ENCODE results near the gene ADAD1. TPM values are rescaled to one million over a fixed set of nuclear protein-coding genes. Genes with fewer than 3 reads are reported as not detected.

The ADAD1 gene
- not detected for total RNA-seq
- polyA plus RNA-seq, result not detected
- long read RNA-seq, donor 1, result 0 reads
- long read RNA-seq, donor 2, result 0 reads
- long read RNA-seq, donor 3, result 0 reads
- long read RNA-seq, donor 4, result 0 reads
- long read RNA-seq, donor 5, result 0 reads
- long read RNA-seq, donor 6, result 0 reads
- long read RNA-seq, donor 7, result 0 reads
- long read RNA-seq, donor 8, result 0 reads
- long read RNA-seq, donor 9, result 0 reads
- long read RNA-seq, donor 10, result 0 reads

- intact Hi-C loops (cut with DNase I), result no loop called here
- Histone ChIP-seq H3K4me1 (replicated peaks in 1 of 2) (no peaks in the 10 kb centered on the region), H3K4me3 (no peak within 1 kb of the TSS), H3K27me3 (no peaks in the 10 kb centered on the region), H3K27ac (no peak within 1 kb of the TSS), H3K9me3 (replicated peaks in 1 of 3) (no peaks in the 10 kb centered on the region), H3K36me3 (replicated peaks in 1 of 2) (no peaks in the 10 kb centered on the region)
- TF ChIP-seq, protein P1, sequence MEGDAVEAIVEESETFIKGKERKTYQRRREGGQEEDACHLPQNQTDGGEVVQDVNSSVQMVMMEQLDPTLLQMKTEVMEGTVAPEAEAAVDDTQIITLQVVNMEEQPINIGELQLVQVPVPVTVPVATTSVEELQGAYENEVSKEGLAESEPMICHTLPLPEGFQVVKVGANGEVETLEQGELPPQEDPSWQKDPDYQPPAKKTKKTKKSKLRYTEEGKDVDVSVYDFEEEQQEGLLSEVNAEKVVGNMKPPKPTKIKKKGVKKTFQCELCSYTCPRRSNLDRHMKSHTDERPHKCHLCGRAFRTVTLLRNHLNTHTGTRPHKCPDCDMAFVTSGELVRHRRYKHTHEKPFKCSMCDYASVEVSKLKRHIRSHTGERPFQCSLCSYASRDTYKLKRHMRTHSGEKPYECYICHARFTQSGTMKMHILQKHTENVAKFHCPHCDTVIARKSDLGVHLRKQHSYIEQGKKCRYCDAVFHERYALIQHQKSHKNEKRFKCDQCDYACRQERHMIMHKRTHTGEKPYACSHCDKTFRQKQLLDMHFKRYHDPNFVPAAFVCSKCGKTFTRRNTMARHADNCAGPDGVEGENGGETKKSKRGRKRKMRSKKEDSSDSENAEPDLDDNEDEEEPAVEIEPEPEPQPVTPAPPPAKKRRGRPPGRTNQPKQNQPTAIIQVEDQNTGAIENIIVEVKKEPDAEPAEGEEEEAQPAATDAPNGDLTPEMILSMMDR (IDR thresholded peaks at IDR 0.05), result no peak
- no peak for TF ChIP-seq POLR2A (IDR thresholded peaks at IDR 0.05)
- 81 to 88% (median 85%) methylated on average over 6 to 7 of the region's 7 CpGs for WGBS, 4 donors
- no peak for DNase-seq
Measured at GRCh38 chr4:122378711-122379110, at the start of gene ADAD1. Gene ADAD1 (plus strand): TSS chr4:122379011. CDS start chr4:122380070, 1,059 bp downstream.

DNA sequence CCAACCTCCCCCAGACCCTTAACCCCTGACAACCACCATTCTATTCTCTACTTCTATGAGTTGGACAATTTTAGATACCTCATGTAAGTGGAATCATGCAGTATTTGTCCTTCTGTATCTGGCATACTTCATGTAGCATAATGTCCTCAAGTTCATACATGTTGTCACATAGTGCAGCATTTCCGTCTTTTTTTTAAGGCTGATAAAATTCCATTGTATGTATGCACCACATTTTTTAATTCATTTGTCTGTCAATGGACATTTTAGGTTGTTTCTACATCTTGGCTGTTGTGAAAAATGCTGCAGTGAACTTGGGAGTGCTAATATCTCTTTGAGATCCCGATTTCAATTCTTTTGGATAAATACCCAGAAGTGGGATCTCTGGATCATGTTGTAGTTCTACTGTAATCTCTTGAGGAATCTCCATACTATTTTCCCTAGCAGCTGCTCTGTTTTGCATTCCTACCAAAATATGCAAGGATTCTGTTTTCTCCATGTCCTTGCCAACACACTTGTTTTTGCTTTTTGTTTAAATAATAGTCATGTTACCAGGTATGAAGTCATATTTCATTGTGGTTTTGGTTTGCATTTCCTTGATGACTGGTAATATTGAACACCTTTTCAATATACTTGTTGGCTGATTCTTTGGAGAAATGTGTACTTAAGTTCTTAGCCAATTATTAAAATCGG lies 48.8 kb upstream of the ADAD1 start:
- 90 to 91% (median 90%) methylated on average over 3 of the region's 3 CpGs for WGBS, 4 donors
- DNase-seq, result no peak
- Histone ChIP-seq H3K9me3 (replicated peaks in 1 of 3) (no peaks in the 10 kb centered on the region), H3K4me1 (replicated peaks in 1 of 2) (no peaks in the 10 kb centered on the region), H3K27ac (no peak overlapping the region), H3K4me3 (no peak overlapping the region), H3K27me3 (no peaks in the 10 kb centered on the region), H3K36me3 (replicated peaks in 1 of 2) (peaks cover 0 to 28% of the 10 kb centered on the region in 2 donors)
- TF ChIP-seq POLR2A (IDR thresholded peaks at IDR 0.05), result no peak
- TF ChIP-seq, protein P1 (IDR thresholded peaks at IDR 0.05), result no peak
- intact Hi-C loops (cut with DNase I), result no loop called here

GRCh38 chr4:122331195-122331594 lies 47.6 kb upstream of the ADAD1 start:
- intact Hi-C loops (cut with DNase I), result no loop called here
- Histone ChIP-seq H3K27ac (no peak overlapping the region), H3K36me3 (replicated peaks in 1 of 2) (peaks cover 0 to 37% of the 10 kb centered on the region in 2 donors), H3K9me3 (replicated peaks in 1 of 3) (no peaks in the 10 kb centered on the region), H3K4me3 (no peak overlapping the region), H3K27me3 (no peaks in the 10 kb centered on the region), H3K4me1 (replicated peaks in 1 of 2) (no peaks in the 10 kb centered on the region)
- TF ChIP-seq POLR2A (IDR thresholded peaks at IDR 0.05), result no peak
- TF ChIP-seq, protein P1 (IDR thresholded peaks at IDR 0.05), result no peak
- 93 to 96% (median 94%) methylated on average over 4 of the region's 4 CpGs for WGBS, 4 donors
- no peak for DNase-seq

DNA sequence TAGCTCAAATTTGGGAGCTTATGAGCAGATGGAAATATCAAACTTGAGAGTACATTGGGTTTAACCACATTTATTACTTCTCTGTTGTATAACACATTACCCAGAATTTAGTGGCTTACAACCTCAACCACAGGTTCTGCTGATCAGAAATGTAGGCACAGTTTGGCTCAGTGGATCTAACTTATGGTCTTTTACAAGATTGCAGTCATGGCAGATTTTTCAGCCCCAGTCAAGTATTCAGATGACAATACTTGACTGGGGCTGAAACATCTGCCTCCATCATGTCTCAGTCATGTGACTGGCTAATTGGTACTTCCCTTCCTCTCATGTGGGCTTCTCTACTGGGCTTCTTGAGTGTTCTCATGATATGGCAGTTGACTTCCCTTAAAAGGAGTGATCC lies 44.0 kb upstream of the ADAD1 start:
- intact Hi-C loops (cut with DNase I), result no loop called here
- H3K27me3 ChIP-seq, result no peaks in the 10 kb centered on the region
- TF ChIP-seq POLR2A (IDR thresholded peaks at IDR 0.05), result no peak
- TF ChIP-seq, protein P1 (IDR thresholded peaks at IDR 0.05), result no peak
- no peaks in the 10 kb centered on the region for H3K9me3 ChIP-seq (replicated peaks in 1 of 3)
- H3K36me3 ChIP-seq (replicated peaks in 1 of 2), result peaks cover 0 to 35% of the 10 kb centered on the region in 2 donors
- H3K4me3 ChIP-seq, result no peak overlapping the region
- DNase-seq, result no peak
- no peak overlapping the region for H3K27ac ChIP-seq
- H3K4me1 ChIP-seq (replicated peaks in 1 of 2), result no peaks in the 10 kb centered on the region

All from adrenal gland (tissue), 19 donors.